ENCODE measurements around the gene CRACR2B.

DNA sequence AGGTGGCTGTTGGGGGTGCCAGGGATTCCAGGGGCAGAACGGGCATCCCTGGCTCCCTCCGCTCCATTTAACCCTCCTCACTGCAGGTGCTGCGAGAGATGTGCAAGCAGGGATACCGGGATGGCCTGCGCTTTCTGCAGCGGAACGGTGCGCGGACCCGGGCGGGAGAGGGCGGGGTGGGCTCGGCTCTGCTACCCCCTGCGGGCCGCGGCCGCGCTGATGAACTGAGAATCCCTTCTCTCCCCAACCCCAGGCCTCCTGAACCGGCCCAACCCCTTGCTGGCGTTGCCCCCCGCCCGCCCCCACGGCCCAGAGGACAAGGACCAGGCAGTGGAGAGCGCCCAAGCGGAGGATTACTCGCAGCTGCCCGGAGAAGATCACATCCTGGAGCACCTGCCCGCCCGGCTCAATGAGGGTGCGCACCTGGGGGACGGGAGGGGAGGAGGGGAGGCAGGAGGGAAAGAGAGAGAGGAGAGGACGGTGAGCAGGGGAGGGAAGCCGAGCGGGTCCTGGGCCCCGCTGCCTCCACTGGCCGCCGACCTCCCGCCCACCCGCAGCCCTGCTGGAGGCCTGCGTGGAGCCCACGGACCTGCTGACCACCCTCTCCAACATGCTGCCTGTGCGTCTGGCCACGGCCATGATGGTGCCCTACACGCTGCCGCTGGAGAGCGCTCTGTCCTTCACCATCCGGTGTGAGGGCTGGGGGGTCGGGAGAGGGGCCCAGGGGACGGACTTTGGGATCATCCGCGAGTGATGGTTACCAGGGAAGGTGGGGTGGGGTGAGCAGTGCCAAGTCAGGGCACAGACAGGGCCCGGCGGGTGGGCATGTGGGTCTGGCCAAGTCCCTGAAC lies 4.1 kb upstream of the CRACR2B start:
- TF ChIP-seq POLR2A (IDR thresholded peaks at IDR 0.05) (no peak), POLR2AphosphoS5 (IDR thresholded peaks at IDR 0.05) (no peak), EP300 (IDR thresholded peaks at IDR 0.05) (no peak)
- TF ChIP-seq, protein P1, sequence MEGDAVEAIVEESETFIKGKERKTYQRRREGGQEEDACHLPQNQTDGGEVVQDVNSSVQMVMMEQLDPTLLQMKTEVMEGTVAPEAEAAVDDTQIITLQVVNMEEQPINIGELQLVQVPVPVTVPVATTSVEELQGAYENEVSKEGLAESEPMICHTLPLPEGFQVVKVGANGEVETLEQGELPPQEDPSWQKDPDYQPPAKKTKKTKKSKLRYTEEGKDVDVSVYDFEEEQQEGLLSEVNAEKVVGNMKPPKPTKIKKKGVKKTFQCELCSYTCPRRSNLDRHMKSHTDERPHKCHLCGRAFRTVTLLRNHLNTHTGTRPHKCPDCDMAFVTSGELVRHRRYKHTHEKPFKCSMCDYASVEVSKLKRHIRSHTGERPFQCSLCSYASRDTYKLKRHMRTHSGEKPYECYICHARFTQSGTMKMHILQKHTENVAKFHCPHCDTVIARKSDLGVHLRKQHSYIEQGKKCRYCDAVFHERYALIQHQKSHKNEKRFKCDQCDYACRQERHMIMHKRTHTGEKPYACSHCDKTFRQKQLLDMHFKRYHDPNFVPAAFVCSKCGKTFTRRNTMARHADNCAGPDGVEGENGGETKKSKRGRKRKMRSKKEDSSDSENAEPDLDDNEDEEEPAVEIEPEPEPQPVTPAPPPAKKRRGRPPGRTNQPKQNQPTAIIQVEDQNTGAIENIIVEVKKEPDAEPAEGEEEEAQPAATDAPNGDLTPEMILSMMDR (IDR thresholded peaks at IDR 0.05), result no peak

All from upper lobe of left lung (tissue), 4 donors.